HT1080 (cell line): ENCODE results near the gene LRRC4C. TPM values are rescaled to one million over a fixed set of nuclear protein-coding genes. Genes with fewer than 3 reads are reported as not detected.
A peak's percentile ranks its signal among the peaks of the same experiment; 100 is the strongest.
"Not testable (repeated sequence)": the region's sequence is repeated elsewhere in the genome, so short reads cannot be mapped to it uniquely, and the experiment has no call there.

ENCODE experiments used
- DNase-seq: peaks from one replicate; pipeline ENCODE4 v3.0.0-alpha.2; 2015; ENCODE audit warnings: low read depth
- total RNA-seq: library from RNA; depleted of rRNA; stranded (reverse); fragments of >200 nt; shearing (Covaris generic); gene quantifications from 2 replicates; pipeline ENCODE4 v1.2.3, GENCODE V29; 2014

LRRC4C gene
- total RNA-seq, 1 experiment from 2014 or later, result not detected

DNA sequence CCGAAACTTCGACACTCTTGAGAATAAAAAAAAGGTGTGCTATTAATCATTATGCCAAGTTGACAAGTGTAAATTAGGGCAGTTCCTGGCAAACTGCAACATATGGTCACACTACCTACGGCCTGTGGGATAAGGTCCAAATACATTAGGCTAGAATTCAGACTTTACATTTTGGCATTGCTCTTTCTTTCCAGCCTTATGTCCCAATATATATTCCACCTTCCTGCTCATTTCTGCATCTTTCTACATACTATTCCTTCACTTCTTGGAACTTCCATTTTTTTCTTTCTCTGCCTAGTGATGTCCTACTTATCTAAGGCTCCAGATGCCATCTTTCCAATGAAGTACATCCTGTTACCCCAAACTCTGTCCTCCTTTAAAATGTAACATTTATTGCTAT is 577.2 kb downstream of the LRRC4C start:
- no peak for DNase-seq

DNA sequence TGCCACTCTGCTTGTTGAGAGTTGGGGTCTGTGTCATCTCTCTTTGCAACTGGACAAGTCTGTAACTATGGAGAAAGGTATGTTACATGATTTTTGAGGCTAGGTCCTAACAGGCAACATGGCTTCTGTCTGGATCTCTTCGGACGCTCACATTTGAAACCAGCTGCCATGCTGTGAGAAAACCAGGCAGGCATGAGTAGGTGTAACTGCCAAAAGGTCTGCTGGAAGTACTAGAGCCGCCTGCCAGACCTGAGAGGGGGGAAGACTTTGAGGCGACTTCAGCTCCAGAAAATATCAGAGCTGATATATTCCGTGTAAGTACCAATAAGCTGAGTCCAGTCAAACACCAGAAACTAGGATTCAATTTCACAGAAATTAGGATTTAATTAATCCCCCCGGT is 579.5 kb downstream of the LRRC4C start:
- no peak for DNase-seq

DNA sequence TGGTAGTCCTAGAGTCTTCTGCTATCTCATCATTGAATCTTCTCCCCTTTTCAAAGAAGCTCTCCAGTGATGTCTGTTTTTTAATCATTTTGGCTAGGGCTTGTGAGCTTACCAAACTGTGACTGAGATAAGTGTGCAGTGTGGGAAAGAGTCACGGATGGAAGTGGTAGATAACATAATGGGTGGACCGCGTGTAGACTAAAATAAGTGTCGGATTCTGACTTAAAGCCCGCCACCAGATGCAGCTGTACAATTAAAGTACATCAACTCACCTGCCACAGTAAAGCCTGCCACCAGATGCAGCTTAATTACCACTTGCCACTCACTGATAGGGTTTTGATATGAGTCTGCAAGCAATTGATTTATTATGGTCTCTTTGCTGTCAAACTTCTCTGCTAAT is 581.5 kb downstream of the LRRC4C start:
- DNase-seq, result no peak

DNA sequence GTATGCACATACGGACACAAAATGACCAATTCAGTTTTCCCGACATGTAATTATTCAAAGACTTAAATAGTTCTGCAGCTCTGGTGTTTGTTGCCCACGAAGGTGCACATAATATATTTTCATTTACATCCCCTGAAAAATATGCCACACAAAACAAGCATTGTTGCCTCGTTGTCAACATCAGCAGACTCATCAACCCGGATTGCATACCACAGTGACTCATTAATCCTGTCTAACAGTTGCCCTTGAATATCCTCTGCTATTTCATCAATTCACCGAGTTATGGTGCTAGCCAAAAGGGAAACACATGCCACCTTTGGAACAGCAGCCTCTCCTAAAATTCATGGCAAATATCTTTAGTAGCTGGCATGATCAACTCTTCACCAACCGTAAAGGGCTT is 582.2 kb downstream of the LRRC4C start:
- peak; percentile 87 for DNase-seq

DNA sequence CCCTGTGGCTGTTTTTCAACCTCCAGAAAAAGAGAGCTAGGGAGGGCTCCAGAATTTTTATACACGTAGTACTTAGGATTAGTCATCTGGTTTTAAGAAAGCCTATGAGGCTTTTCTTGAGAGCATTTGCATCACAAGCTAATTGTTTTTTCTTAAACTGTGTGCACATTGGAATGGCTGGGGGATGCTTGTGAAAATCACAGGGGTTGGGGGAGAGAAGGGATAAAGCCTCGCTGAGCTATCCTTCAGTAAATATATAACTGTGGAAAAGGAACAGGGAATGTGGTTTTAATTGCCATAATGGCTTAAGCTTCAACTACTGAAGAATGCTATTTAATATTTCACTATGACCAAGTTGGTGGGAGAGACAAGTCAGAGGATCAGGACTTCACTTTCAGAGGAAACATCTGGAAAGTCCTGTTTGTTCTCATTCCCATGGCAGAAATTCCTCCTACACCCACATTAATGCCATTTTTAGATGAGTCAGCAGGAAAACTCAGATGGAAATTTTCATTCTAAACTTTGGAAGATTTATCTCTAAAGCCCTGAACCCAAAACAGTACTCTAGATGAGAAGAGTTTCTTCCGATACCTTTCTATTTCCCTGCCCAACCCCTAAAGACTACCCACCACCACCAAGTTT is 591.3 kb downstream of the LRRC4C start:
- no peak for DNase-seq

DNA sequence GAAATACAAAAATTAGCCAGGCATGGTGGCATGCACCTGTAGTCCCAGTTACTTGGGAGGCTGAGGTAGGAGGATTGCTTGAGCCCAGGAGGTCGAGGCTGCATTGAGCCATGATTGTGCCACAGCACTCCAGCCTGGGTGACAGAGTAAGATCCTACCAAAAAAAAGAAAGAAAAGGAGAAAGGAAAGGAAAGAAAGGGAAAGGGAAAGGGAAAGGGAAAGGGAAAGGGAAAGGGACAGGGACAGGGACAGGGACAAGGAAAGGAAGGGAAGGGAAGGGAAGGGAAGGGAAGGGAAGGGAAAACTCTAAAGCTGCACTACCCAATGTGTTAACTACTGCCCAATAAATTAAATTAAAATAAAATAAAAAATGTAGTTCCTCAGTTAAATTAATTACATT is 601.7 kb downstream of the LRRC4C start:
- DNase-seq, result not testable (repeated sequence)

DNA sequence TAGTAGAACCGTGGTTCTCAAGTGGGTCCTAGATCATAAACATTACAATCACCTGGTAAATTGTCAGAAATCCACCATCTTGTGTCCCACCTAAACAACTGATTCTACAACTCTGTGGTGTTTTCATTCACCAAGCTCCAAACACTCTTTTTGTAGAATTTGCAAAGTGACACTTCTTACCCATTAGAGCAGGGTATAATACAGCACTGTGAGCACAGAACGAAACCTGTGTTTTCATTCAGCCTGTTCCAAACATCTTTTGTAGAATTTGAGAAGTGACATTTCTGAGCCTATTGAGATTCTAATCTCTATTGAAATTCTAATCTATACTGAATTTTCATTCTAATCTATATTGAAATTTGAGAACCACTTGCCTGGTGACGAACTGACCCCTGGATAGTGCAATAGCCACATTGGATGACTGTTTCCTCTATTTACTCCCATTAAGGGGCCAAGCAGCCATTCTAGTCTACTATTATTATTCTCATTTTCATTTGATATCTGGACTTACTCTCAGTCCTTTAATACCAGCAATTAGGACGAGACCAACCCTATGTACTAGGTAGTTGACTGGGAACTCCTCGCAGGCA is 616.6 kb downstream of the LRRC4C start:
- DNase-seq, result no peak

DNA sequence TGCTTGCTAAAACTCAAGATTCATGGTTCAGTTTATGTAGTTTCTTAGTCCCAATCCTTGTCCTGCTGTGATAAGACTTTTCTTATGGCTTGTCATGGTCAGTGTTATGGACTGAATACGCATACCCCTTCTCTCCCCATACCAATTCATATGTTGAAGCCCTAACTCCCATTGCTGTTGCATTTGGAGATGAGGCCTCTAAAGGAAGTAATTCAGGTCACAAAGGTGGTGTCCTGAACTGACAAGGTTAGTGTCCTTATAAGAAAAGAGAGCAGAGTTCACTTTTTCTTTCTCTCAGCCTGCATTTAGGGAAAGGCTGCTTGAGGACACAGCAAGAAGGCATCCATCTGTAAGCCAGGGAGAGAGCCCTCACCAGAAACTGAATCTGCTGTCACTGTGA is 618.2 kb downstream of the LRRC4C start:
- DNase-seq, result no peak

DNA sequence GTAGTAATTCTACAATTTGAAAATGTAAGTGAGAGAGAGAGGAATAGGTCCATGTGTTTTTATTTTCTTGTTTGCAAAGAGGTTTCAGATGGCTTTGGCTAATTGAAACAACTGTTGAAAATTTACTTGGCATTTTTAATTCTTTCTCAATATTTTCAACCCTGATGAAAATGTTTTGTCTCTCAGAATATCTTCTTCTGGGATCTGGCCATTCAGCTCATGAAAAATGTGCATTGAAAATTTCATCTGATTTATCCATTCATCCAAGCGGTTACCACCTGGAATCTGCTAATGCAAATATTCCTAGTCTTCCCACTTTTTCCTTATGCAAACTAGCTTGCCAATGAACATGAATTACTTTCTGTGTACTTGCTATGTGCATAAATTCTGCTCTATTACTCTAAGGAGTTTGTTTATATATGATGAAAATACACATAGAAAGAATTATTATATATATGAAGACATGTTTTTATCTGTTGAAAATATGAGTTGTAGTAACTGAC is 621.2 kb downstream of the LRRC4C start:
- DNase-seq, result no peak

DNA sequence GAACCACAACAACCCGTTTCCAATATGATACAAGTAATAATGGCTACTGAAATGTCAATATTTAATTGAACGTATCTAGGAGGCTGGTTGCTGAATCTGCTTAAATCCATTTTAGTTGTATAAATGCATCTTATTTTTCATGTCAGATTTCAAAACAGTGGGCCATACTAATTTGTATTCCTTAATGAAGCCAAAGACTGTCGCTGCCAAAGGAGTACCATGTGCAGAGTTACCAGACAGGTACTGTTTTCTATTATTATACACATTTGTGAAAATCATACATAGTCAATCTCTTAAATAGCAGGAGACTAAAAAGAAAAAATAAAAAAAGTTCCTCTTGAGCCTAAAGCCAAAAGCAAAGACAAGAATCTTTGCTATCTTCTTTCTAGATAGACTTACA is 632.3 kb downstream of the LRRC4C start:
- DNase-seq, result no peak

DNA sequence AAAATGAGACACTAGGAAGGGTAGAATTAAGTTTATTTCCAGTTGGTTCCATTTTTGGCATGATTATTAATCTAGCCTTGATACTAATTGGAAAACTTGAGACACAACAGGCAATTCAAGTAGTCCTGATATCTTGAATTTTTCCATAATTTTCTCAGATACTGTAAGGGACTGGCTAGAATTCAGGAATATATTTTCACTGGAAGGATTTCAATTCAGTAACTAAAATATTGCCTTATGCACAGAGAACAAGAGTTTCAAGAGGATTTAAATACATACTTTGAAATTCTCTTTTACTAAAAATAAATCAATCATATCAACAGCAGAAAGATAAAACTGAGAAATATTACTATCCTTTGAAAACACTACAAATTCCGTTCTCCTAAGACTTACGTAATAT is 632.9 kb downstream of the LRRC4C start:
- no peak for DNase-seq

DNA sequence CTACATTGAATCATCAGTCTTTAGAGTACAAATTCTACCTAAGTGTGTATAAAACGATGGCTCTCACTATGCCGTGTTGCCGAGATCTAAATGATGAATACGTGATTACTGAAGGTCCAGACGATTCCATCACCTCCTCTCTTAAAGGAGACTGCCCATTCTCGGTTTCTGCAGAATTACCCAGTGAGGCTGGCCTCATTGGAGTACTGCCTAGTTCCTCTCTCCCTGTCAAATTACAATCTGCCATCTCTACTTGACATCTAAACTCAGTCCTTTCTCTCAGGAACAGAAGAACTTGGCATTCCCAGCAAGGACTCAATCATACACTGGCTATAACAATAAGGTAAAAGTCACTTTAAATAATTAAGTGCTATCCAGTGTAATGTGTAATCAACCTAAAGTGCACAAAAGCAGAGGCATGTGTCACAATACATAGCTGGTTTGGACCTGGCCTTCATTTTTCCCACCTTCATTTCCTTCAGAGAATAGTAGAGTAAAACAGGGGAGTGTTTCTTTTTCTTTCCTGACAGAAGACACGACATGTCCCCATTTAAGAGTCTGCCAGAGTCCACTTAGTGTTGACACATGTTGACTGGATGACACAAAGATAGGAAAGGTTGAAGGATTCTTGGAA is 634.1 kb downstream of the LRRC4C start:
- DNase-seq, result no peak

DNA sequence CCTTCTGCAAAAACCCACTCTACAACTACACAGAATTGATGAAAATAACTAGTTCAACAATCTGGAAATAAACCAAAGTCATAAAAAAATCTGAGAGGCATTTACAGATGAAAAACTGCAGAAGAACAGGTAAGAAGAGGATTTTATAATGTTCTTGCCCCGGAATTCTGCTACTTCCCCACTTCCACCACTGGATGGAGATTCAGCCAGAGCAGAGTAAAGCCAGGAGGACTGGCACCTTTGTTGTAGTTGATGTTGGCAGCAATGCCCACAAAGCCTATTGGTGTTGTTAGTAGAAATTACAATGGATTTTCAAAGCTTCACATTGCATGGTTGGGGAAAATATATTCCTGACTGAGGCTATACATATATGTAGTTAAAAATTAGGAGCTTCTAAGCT is 640.2 kb downstream of the LRRC4C start:
- no peak for DNase-seq

DNA sequence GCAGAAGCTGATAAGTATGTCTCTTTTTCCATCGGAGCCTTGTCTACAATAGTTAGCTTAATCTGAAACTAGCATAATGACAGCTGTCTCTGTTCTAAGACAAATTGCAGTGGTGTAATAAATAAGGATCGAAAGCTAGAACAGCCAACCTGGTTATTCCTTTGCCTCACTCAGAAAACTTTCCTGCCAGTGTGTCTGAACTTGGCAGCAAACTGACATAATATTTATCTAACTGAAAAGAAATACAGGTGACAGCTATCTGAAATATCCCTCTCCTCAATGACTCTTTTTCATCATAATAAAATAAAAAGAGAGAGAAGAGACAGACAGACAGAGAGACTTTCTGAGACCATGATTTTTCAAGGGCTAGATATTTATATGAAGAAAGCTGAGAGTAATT is 642.5 kb downstream of the LRRC4C start:
- DNase-seq, result no peak

DNA sequence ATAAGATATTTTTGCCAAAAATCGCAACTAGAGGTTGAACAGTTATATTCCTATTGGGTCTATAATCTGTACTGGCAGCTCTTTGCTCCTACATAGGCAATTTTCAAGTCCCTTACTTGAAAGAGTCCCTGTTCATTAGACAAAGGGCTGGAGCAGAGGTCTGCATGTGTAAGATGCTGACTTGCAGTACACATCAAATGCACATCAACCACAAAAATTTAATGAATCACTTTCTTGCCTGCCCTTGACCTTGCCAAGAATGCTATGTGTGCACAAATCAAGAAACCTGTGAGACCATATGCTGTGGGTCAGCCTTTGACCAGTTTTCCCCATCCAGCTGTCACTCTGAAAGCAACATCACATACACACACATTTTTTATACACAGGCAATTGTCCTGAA is 661.5 kb downstream of the LRRC4C start:
- peak; percentile 89 for DNase-seq

DNA sequence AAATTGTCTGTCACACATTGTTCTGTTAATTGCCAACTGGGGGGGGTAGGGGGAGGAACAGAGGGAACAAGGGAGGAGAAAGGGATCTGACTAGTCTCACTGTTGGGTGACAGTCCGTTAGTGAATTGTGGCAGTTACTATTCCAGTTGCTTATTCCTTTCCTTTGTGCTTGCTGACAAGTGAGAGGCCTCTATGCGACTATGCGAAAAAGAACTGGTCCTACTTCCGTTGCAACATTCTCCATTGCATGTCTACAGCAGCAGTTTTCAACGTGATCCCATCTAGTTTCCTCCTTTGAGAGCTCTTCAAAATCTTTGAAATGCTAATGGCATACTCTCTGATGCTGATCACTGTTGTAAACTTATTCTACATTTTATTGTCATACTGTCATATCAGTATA is 672.2 kb downstream of the LRRC4C start:
- DNase-seq, result no peak

DNA sequence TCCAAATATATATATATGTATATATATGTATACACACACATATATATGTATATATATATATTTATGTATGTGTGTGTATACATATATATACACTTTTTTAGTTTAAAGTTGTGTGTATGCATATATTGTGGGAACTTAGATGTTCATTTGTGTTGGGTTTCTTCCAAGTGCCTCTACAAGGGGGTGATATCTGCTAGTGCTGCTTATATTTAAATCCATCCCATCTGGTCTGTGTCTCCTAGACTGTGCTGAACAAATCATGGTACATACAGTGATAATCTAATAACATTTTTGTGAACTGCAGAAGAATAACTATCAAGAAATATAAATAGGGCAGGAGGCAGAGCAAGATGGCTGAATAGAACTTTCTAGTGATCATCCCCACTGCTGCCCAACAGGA is 696.4 kb downstream of the LRRC4C start:
- DNase-seq, result no peak

DNA sequence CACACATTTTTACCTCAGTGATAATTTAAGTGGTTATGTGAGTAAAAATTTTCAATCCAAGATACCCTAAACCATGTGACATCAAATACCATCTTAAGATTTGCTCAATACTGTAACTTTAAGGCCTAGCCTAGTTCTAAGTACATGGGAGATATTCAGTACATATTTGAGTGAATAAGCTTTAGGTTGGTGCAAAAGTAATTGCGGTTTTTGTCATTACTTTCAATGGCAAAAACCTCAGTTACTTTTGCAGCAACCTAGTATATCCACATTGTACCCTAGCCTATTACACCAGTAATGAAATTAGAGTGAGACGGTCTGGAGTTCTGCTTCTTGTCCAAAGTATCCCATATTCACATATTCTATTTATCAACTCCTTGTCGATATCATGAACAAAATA is 700.1 kb downstream of the LRRC4C start:
- DNase-seq, result no peak

DNA sequence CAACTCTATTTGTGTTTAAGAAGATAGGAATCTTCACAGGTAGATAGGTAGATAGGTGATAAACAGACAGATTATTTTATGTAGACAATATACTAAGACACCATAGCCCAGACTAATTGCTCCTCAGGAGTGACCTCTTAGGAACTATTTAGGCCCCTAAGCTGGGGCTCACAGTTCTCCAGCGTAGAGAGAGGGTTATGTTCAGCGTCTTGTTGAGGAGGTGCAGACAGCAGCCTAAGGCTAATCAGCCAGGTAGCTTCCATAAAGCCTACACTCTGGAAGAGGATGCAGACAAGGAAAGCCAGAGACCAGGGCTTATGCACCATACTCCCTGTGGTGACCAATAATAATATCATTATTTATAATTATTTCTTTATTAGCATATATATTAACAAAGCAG is 705.2 kb downstream of the LRRC4C start:
- no peak for DNase-seq

DNA sequence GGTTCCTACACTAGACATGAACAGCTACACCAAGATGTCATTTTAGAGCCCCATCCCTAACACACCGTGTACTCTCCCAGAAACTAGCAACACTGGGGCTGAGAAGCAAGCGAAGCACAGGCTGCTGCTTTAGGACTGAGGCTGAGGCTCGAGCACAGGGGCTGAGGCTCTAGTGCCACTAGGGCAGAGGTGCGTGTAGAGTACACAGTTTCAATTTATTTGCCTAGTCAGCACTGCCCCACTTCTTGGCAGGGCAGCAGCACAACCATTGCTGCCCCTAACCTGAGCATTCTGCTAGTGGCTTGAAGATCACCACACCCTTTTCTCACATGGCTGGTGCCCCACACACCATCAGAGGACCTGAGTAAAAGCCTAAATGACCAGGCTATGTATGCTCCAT is 713.2 kb downstream of the LRRC4C start:
- no peak for DNase-seq

DNA sequence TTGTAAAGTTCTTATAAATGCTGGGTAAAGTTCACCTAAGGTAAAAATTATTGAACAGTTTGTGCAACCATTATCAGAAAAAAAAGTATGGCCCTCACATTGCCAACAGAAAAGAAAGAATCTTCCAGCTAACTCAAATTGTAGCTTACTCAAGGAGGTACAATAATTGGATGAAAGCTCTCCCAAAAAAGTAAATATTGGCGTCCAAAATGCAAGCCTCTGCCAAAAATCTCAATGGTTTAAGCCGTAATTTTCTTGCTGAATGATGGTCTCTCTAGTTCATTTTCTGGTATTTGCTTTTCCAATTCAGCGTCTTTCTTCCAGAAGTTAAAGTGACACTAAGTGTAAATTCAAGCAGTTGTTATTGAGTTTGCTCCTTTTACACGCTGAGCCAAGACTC is 727.3 kb downstream of the LRRC4C start:
- no peak for DNase-seq

DNA sequence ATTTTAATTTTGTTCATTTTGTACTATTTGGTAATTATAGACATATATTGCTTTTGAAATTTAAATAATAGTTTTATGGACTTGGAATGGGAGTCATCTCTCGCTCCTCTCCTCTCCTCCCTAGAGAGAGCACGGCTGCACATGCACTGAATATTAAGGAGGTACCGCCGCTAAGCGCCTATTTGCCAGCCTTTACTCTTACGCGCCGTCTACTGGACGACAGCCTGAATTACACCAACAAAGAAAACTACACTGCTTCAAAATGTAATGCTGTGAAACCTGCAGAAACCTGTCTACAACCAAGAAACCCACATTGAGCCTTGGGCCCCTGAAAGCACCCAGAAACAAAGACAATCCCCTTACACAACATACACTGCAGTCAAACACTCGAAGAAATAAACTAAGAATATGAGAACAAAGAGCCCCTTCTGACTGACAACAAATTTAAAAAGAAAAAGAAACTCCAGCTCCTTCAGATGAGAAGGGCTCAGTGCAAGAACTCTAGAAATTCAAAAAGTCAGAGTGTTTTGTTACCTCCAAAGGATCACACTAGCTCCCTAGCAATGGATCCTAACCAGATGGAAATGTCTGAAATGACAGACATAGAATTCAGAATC is 737.2 kb downstream of the LRRC4C start:
- DNase-seq, result peak; percentile 51
